ENCODE data around the gene EXOC6B.

EXOC6B gene

DNA sequence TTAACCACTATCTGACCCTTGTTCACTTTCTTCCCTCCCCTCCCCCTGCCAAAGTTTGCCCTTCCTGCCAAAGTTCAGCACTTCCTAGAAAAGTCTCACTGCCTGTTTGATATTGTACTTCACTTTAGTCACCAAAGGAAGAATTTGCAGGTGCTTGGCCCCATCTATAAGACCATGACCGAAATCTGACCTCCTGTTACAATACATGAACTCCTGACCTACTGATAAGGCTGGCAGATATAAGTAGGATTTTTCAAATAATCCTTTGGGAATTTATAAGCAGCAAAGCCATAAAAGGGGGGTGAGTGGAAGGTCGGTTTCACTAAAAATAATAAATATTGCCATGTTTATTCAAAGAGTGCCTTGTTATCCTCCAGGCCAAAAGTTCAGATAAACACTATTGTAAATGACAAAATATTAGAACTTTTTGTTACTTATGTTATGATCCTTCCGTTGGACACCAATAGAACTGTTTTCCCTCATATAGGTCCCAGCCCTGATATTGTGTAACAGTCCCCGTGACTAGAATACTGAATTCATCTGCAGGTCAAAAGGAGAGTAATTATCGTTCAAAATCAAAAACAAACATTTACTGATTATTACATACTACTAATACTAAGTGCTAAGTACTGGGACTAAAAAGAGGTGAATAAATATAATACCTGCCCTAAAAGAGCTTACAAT lies 277.6 kb downstream of the EXOC6B start:
- Histone ChIP-seq H3K27ac (ENCODE audit: low read length) (no peak overlapping the region), H3K4me1 (ENCODE audit: low read length) (no peaks in the 10 kb centered on the region), H3K9ac (ENCODE audit: low read length) (no peak overlapping the region), H3K9me2 (replicated peaks; ENCODE audit: insufficient read depth, low read length) (no peaks in the 10 kb centered on the region), H3K4me2 (ENCODE audit: low read depth, low read length) (no peak overlapping the region), H2AFZ (ENCODE audit: low read length) (no peak overlapping the region), H3K9me3 (replicated peaks; ENCODE audit: insufficient read depth, low read length) (peaks cover 4% of the 10 kb centered on the region; the same call in 1 of the 2 replicates), H3K36me3 (replicated peaks; ENCODE audit: insufficient read depth, low read length) (no peaks in the 10 kb centered on the region; the same call in 1 of the 2 replicates), H4K20me1 (ENCODE audit: insufficient read depth, low read length) (no peaks in the 10 kb centered on the region), H3F3A (ENCODE audit: insufficient read depth, low read length) (no peaks in the 10 kb centered on the region), H3K27me3 (replicated peaks; ENCODE audit: insufficient read depth, low read length) (no peaks in the 10 kb centered on the region), H3K79me2 (ENCODE audit: low read length) (no peaks in the 10 kb centered on the region), H3K4me3 (ENCODE audit: low read length) (no peak overlapping the region)
- no peak for DNase-seq
- TF ChIP-seq, protein P1, sequence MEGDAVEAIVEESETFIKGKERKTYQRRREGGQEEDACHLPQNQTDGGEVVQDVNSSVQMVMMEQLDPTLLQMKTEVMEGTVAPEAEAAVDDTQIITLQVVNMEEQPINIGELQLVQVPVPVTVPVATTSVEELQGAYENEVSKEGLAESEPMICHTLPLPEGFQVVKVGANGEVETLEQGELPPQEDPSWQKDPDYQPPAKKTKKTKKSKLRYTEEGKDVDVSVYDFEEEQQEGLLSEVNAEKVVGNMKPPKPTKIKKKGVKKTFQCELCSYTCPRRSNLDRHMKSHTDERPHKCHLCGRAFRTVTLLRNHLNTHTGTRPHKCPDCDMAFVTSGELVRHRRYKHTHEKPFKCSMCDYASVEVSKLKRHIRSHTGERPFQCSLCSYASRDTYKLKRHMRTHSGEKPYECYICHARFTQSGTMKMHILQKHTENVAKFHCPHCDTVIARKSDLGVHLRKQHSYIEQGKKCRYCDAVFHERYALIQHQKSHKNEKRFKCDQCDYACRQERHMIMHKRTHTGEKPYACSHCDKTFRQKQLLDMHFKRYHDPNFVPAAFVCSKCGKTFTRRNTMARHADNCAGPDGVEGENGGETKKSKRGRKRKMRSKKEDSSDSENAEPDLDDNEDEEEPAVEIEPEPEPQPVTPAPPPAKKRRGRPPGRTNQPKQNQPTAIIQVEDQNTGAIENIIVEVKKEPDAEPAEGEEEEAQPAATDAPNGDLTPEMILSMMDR (IDR thresholded peaks at IDR 0.05; ENCODE audit: low read length) = no peak
- TF ChIP-seq EZH2phosphoT487 (IDR thresholded peaks at IDR 0.05; ENCODE audit: low read length) (no peak), EZH2 (optimal IDR thresholded peaks at IDR 0.05; ENCODE audit: low read depth, low read length) (no peak)

DNA sequence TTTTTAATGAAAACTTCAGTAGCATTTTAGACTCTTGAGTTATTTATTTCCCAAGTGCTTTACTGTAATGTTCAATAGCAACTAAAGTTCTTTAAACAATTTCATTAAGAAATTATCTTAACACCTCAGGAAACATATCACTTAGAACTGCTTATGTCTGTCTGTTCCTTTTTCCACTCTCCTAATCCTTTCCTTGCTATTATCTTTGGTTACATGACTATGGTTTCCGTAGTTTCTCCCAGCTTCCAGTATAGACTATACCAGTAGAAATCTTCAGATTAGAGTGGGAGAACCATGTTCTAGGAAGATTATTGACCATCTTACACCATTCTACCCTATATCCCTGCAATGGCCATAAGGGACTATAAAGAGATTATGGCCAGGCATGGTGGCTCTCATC lies 280.0 kb downstream of the EXOC6B start:
- Histone ChIP-seq H3K36me3 (replicated peaks; ENCODE audit: insufficient read depth, low read length) (no peaks in the 10 kb centered on the region; the same call in 1 of the 2 replicates), H3K4me2 (ENCODE audit: low read depth, low read length) (no peak overlapping the region), H3K9me3 (replicated peaks; ENCODE audit: insufficient read depth, low read length) (no peaks in the 10 kb centered on the region), H3K9ac (ENCODE audit: low read length) (no peak overlapping the region), H3K4me1 (ENCODE audit: low read length) (peaks cover 7% of the 10 kb centered on the region; the same call in 1 of the 2 replicates), H2AFZ (ENCODE audit: low read length) (no peak overlapping the region), H4K20me1 (ENCODE audit: insufficient read depth, low read length) (no peaks in the 10 kb centered on the region), H3K9me2 (replicated peaks; ENCODE audit: insufficient read depth, low read length) (no peaks in the 10 kb centered on the region), H3K4me3 (ENCODE audit: low read length) (no peak overlapping the region), H3K27me3 (replicated peaks; ENCODE audit: insufficient read depth, low read length) (no peaks in the 10 kb centered on the region), H3K79me2 (ENCODE audit: low read length) (no peaks in the 10 kb centered on the region), H3K27ac (ENCODE audit: low read length) (no peak overlapping the region), H3F3A (ENCODE audit: insufficient read depth, low read length) (no peaks in the 10 kb centered on the region; the same call in 1 of the 2 replicates)
- no peak for DNase-seq
- TF ChIP-seq EZH2phosphoT487 (IDR thresholded peaks at IDR 0.05; ENCODE audit: low read length) (no peak), EZH2 (optimal IDR thresholded peaks at IDR 0.05; ENCODE audit: low read depth, low read length) (no peak)
- TF ChIP-seq, protein P1 (IDR thresholded peaks at IDR 0.05; ENCODE audit: low read length) = no peak

DNA sequence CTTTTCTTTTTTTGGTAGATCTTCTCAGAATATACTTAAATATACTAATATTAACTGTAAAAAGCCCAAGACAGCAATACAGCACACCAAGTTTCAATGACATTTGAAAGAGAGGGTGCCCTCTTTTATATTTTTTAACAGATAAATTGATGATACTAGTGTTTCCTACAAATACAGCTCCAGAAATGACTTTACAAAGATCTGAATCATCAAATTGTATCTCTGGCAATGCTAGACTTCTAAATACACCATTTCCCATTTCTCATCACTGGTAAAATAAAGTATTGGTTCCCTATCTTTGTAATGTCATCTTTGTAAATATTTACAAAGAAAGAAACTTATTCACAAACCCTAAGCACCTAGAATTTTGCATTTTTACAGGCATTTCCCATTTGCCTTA lies 281.3 kb downstream of the EXOC6B start:
- Histone ChIP-seq H3K9me3 (replicated peaks; ENCODE audit: insufficient read depth, low read length) (no peaks in the 10 kb centered on the region), H3K4me1 (ENCODE audit: low read length) (peaks cover 7% of the 10 kb centered on the region; the same call in 1 of the 2 replicates), H3K27ac (ENCODE audit: low read length) (no peak overlapping the region), H3K4me3 (ENCODE audit: low read length) (no peak overlapping the region), H3K9ac (ENCODE audit: low read length) (no peak overlapping the region), H3K9me2 (replicated peaks; ENCODE audit: insufficient read depth, low read length) (no peaks in the 10 kb centered on the region), H3K36me3 (replicated peaks; ENCODE audit: insufficient read depth, low read length) (no peaks in the 10 kb centered on the region; the same call in 1 of the 2 replicates), H4K20me1 (ENCODE audit: insufficient read depth, low read length) (no peaks in the 10 kb centered on the region), H2AFZ (ENCODE audit: low read length) (no peak overlapping the region), H3F3A (ENCODE audit: insufficient read depth, low read length) (no peaks in the 10 kb centered on the region; the same call in 1 of the 2 replicates), H3K79me2 (ENCODE audit: low read length) (no peaks in the 10 kb centered on the region), H3K4me2 (ENCODE audit: low read depth, low read length) (no peak overlapping the region), H3K27me3 (replicated peaks; ENCODE audit: insufficient read depth, low read length) (no peaks in the 10 kb centered on the region)
- TF ChIP-seq, protein P1 (IDR thresholded peaks at IDR 0.05; ENCODE audit: low read length) = no peak
- TF ChIP-seq EZH2 (optimal IDR thresholded peaks at IDR 0.05; ENCODE audit: low read depth, low read length) (no peak), EZH2phosphoT487 (IDR thresholded peaks at IDR 0.05; ENCODE audit: low read length) (no peak)
- DNase-seq = no peak

All from MM.1S (cell line).